HepG2 (cell line): ENCODE results near the gene UNC119B. TPM values are rescaled to one million over a fixed set of nuclear protein-coding genes. Genes with fewer than 3 reads are reported as not detected.

Source experiments
- CBX1 ChIP-seq: IDR thresholded peaks from one replicate; pipeline ENCODE4 v1.6.1; 2016; ENCODE audit warnings: antibody characterized with exemption, low read depth
- CREM ChIP-seq, 2 experiments: sonication (generic) in 1 of 2; formaldehyde crosslinking in 1 of 2; IDR thresholded peaks; 2 replicates each; pipeline versions ENCODE4 v1.4.0 to v1.6.1; 2016 to 2020; ENCODE audit warnings: antibody characterized with exemption in 1 of 2, mild to moderate bottlenecking in 1 of 2, missing genetic modification reagents in 1 of 2
- EED ChIP-seq: sonication (generic); formaldehyde crosslinking; IDR thresholded peaks from 2 replicates; pipeline ENCODE4 v1.5.0; 2020; ENCODE audit warnings: mild to moderate bottlenecking, missing genetic modification reagents
- FOXK1 ChIP-seq: sonication (generic); formaldehyde crosslinking; IDR thresholded peaks from 2 replicates; pipeline ENCODE4 v1.4.0; 2020; ENCODE audit warnings: low read depth, missing genetic modification reagents, borderline replicate concordance
- GABPB1 ChIP-seq: IDR thresholded peaks from 2 replicates; pipeline ENCODE4 v1.6.1; 2016; ENCODE audit warnings: mild to moderate bottlenecking, missing genetic modification reagents, moderate library complexity, missing compliant biosample characterization
- KLF9 ChIP-seq: IDR thresholded peaks from 2 replicates; pipeline ENCODE4 v1.6.1; 2016; ENCODE audit warnings: low read depth
- MAFK ChIP-seq, 2 experiments: IDR thresholded peaks in 1 of 2; conservative IDR thresholded peaks in 1 of 2; 2 replicates each; pipeline ENCODE4 v1.6.1; 2011; ENCODE audit warnings: improper control_type of control experiment in 2 of 2, low read length in 2 of 2
- MTA1 ChIP-seq: sonication (generic); formaldehyde crosslinking; IDR thresholded peaks from 2 replicates; pipeline ENCODE4 v1.4.0; 2020; ENCODE audit warnings: missing genetic modification reagents, mild to moderate bottlenecking, borderline replicate concordance
- MTA3 ChIP-seq: sonication (generic); formaldehyde crosslinking; IDR thresholded peaks from 2 replicates; pipeline ENCODE4 v1.4.0; 2020; ENCODE audit warnings: missing genetic modification reagents
- MYNN ChIP-seq: sonication (generic); formaldehyde crosslinking; IDR thresholded peaks from 2 replicates; pipeline ENCODE4 v1.4.0; 2020; ENCODE audit warnings: mild to moderate bottlenecking, low read depth, missing genetic modification reagents
- NCOA1 ChIP-seq: sonication (generic); formaldehyde crosslinking; IDR thresholded peaks from 2 replicates; pipeline ENCODE4 v1.9.0; 2021; ENCODE audit warnings: missing genetic modification reagents
- NFYB ChIP-seq: sonication (generic); formaldehyde crosslinking; IDR thresholded peaks from 2 replicates; pipeline ENCODE4 v1.4.0; 2020; ENCODE audit warnings: missing genetic modification reagents
- PATZ1 ChIP-seq: sonication (generic); formaldehyde crosslinking; IDR thresholded peaks from 2 replicates; pipeline ENCODE4 v1.4.0; 2020; ENCODE audit warnings: missing genetic modification reagents
- SMAD1 ChIP-seq: sonication (generic); formaldehyde crosslinking; IDR thresholded peaks from 2 replicates; pipeline ENCODE4 v1.4.0; 2020; ENCODE audit warnings: missing genetic modification reagents, low read depth, mild to moderate bottlenecking, borderline replicate concordance
- SMAD3 ChIP-seq: sonication (generic); formaldehyde crosslinking; IDR thresholded peaks from 2 replicates; pipeline ENCODE4 v1.4.0; 2020; ENCODE audit warnings: missing genetic modification reagents
- SRF ChIP-seq: IDR thresholded peaks from 2 replicates; pipeline ENCODE4 v1.6.1; 2011; ENCODE audit warnings: mild to moderate bottlenecking, low read depth, low read length, moderate library complexity
- SRY ChIP-seq: sonication (generic); formaldehyde crosslinking; IDR thresholded peaks from 2 replicates; pipeline ENCODE4 v1.8.0; 2022; ENCODE audit warnings: mild to moderate bottlenecking, missing genetic modification reagents
- XBP1 ChIP-seq: sonication (generic); formaldehyde crosslinking; IDR thresholded peaks from 2 replicates; pipeline ENCODE4 v1.5.0; 2020; ENCODE audit warnings: missing genetic modification reagents
- ZNF646 ChIP-seq: sonication (generic); formaldehyde crosslinking; IDR thresholded peaks from 2 replicates; pipeline ENCODE4 v1.9.0; 2021; ENCODE audit warnings: mild to moderate bottlenecking, missing genetic modification reagents
- polyA plus RNA-seq, 8 experiments: library from polyadenylated mRNA; depleted of rRNA in 3 of 8; stranded (reverse) in 7 of 8; unstranded in 1 of 8; fragments of >200 nt; fragmentation: Illumina TruSeq in 4 of 8; extraction: Trizol in 4 of 8; gene quantifications; 2 replicates each; pipeline versions ENCODE4 v1.2.1 to v1.2.3, GENCODE V29; 2011 to 2016; ENCODE audit warnings: low read depth in 4 of 8, missing spikeins in 1 of 8, mixed read lengths in 1 of 8; ENCODE audit not compliant: insufficient read depth in 1 of 8
- total RNA-seq, 5 experiments: library from RNA; depleted of rRNA; stranded (reverse); fragments of >200 nt; fragmentation: Illumina TruSeq; extraction: Trizol; gene quantifications; 2 replicates each; pipeline ENCODE4 v1.2.3, GENCODE V29; 2016; ENCODE audit warnings: low read depth in 1 of 5
- TF ChIP-seq, protein P1 (sequence below): sonication (generic); formaldehyde crosslinking; IDR thresholded peaks from 2 replicates; pipeline ENCODE4 v1.5.1; 2020; ENCODE audit warnings: missing genetic modification reagents, mild to moderate bottlenecking, borderline replicate concordance

Gene UNC119B
- total and polyA plus RNA-seq, 2 of the 13 experiments (the other 11 are each of a cell fraction or from before 2014, with no cell fraction given): 19.6 to 19.7 TPM

DNA sequence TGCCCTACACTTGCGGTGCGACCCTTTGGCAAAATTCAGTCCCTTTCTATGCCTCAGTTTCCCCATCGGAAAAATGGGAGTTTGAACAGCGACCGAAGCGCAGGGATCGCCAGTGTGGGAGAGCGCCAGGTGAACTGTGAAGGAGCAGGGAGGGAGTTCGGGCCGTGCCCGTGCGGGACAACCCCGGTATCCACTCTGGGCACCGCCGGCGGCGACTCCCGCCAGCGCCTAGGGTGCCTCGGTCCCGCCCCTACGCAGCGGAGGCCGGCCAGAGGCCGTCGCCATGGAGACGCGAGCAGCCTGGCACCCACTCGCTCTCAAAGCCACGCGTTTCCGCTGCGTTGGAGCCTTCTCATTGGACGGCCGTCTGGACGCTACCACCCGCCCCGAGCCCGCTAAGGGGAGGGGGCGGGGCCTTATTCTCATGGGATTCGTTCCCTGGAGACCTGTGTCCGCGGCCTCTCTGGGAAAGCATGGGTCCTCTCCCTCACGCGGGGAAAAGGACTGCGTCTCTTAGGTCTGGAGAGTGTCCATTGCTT is 24.0 kb upstream of the UNC119B start (continued):
- 0 out of 2 replicates have a peak, but pooled peaks have one; percentile 1 for TF ChIP-seq FOXK1 (CRISPR knock-in tag)
- TF ChIP-seq CBX1: no peak
- no peak for TF ChIP-seq MYNN
- 0 out of 2 replicates have a peak, but pooled peaks have one; percentile 8 for TF ChIP-seq PATZ1 (CRISPR knock-in tag)
- TF ChIP-seq SMAD1 (CRISPR knock-in tag): no peak; the same call in 1 of the 2 replicates
- no peak for TF ChIP-seq NCOA1 (CRISPR knock-in tag)
- TF ChIP-seq ZNF646 (CRISPR knock-in tag): 0 out of 2 replicates have a peak, but pooled peaks have one; percentile 17
- peak; percentile 61; the same call in 1 of the 2 replicates for TF ChIP-seq SMAD3
- 0 out of 2 replicates have a peak, but pooled peaks have one; percentile 29 for TF ChIP-seq EED
- TF ChIP-seq CREM (IDR thresholded peaks at IDR 0.05): peak; percentile 69
- no peak for TF ChIP-seq CREM (CRISPR knock-in tag; IDR thresholded peaks at IDR 0.05)
- TF ChIP-seq, protein P1, sequence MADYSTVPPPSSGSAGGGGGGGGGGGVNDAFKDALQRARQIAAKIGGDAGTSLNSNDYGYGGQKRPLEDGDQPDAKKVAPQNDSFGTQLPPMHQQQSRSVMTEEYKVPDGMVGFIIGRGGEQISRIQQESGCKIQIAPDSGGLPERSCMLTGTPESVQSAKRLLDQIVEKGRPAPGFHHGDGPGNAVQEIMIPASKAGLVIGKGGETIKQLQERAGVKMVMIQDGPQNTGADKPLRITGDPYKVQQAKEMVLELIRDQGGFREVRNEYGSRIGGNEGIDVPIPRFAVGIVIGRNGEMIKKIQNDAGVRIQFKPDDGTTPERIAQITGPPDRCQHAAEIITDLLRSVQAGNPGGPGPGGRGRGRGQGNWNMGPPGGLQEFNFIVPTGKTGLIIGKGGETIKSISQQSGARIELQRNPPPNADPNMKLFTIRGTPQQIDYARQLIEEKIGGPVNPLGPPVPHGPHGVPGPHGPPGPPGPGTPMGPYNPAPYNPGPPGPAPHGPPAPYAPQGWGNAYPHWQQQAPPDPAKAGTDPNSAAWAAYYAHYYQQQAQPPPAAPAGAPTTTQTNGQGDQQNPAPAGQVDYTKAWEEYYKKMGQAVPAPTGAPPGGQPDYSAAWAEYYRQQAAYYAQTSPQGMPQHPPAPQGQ (CRISPR knock-in tag): 0 out of 2 replicates have a peak, but pooled peaks have one; percentile 2
- no peak for TF ChIP-seq MAFK (conservative IDR thresholded peaks at IDR 0.05 in 1 of 2, IDR thresholded peaks at IDR 0.05 in 1 of 2; ENCODE audit: low read length in 2 of 2)
- no peak for TF ChIP-seq MTA3 (CRISPR knock-in tag)
- peak; percentile 73; the same call in 1 of the 2 replicates for TF ChIP-seq SRF
- peak; percentile 89; the same call in 1 of the 2 replicates for TF ChIP-seq KLF9 (CRISPR knock-in tag)
- TF ChIP-seq XBP1: peak; percentile 45; the same call in 1 of the 2 replicates
- no peak for TF ChIP-seq MTA1
- 0 out of 2 replicates have a peak, but pooled peaks have one; percentile 11 for TF ChIP-seq SRY (CRISPR knock-in tag)
- 0 out of 2 replicates have a peak, but pooled peaks have one; percentile 85 for TF ChIP-seq GABPB1 (CRISPR knock-in tag)
- peak; percentile 83 for TF ChIP-seq NFYB (CRISPR knock-in tag)
